ENCODE measurements around the gene PIGBOS1. TPM values are rescaled to one million over a fixed set of nuclear protein-coding genes. Genes with fewer than 3 reads are reported as not detected.

Gene PIGBOS1
- total and polyA plus RNA-seq, 9 of the 15 experiments (the other 6 are each of a cell fraction or from before 2014, with no cell fraction given): 25.2 to 76.2 (median 46.0) TPM

GRCh38 chr15:55282284-55282833 lies 36.6 kb downstream of the PIGBOS1 start (continued):
- TF ChIP-seq L3MBTL2 (IDR thresholded peaks at IDR 0.05) (0 out of 2 replicates have a peak, but pooled peaks have one; percentile 30), ZNF79 (CRISPR knock-in tag; IDR thresholded peaks at IDR 0.05; ENCODE audit: low read depth) (no peak), NCOA2 (IDR thresholded peaks at IDR 0.05; ENCODE audit: partially characterized antibody in 2 of 2) (no peak), CUX1 (CRISPR knock-in tag; IDR thresholded peaks at IDR 0.05) (no peak), ZNF282 (CRISPR knock-in tag; IDR thresholded peaks at IDR 0.05) (no peak), ZNF707 (CRISPR knock-in tag; conservative IDR thresholded peaks at IDR 0.05) (no peak), STAG1 (CRISPR knock-in tag; IDR thresholded peaks at IDR 0.05; ENCODE audit: borderline replicate concordance) (no peak), RBM15 (IDR thresholded peaks at IDR 0.05; ENCODE audit: insufficient read depth, low read length) (no peak), ZNF408 (CRISPR knock-in tag; IDR thresholded peaks at IDR 0.05; ENCODE audit: low read depth) (no peak), ZNF311 (CRISPR knock-in tag; IDR thresholded peaks at IDR 0.05) (no peak), MYNN (IDR thresholded peaks at IDR 0.05) (no peak), MYNN (CRISPR knock-in tag; IDR thresholded peaks at IDR 0.05) (no peak)
- TF ChIP-seq, protein P1, sequence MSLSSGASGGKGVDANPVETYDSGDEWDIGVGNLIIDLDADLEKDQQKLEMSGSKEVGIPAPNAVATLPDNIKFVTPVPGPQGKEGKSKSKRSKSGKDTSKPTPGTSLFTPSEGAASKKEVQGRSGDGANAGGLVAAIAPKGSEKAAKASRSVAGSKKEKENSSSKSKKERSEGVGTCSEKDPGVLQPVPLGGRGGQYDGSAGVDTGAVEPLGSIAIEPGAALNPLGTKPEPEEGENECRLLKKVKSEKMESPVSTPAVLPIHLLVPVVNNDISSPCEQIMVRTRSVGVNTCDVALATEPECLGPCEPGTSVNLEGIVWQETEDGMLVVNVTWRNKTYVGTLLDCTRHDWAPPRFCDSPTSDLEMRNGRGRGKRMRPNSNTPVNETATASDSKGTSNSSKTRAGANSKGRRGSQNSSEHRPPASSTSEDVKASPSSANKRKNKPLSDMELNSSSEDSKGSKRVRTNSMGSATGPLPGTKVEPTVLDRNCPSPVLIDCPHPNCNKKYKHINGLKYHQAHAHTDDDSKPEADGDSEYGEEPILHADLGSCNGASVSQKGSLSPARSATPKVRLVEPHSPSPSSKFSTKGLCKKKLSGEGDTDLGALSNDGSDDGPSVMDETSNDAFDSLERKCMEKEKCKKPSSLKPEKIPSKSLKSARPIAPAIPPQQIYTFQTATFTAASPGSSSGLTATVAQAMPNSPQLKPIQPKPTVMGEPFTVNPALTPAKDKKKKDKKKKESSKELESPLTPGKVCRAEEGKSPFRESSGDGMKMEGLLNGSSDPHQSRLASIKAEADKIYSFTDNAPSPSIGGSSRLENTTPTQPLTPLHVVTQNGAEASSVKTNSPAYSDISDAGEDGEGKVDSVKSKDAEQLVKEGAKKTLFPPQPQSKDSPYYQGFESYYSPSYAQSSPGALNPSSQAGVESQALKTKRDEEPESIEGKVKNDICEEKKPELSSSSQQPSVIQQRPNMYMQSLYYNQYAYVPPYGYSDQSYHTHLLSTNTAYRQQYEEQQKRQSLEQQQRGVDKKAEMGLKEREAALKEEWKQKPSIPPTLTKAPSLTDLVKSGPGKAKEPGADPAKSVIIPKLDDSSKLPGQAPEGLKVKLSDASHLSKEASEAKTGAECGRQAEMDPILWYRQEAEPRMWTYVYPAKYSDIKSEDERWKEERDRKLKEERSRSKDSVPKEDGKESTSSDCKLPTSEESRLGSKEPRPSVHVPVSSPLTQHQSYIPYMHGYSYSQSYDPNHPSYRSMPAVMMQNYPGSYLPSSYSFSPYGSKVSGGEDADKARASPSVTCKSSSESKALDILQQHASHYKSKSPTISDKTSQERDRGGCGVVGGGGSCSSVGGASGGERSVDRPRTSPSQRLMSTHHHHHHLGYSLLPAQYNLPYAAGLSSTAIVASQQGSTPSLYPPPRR (CRISPR knock-in tag; IDR thresholded peaks at IDR 0.05; ENCODE audit: borderline replicate concordance): no peak
- TF ChIP-seq, protein P2, sequence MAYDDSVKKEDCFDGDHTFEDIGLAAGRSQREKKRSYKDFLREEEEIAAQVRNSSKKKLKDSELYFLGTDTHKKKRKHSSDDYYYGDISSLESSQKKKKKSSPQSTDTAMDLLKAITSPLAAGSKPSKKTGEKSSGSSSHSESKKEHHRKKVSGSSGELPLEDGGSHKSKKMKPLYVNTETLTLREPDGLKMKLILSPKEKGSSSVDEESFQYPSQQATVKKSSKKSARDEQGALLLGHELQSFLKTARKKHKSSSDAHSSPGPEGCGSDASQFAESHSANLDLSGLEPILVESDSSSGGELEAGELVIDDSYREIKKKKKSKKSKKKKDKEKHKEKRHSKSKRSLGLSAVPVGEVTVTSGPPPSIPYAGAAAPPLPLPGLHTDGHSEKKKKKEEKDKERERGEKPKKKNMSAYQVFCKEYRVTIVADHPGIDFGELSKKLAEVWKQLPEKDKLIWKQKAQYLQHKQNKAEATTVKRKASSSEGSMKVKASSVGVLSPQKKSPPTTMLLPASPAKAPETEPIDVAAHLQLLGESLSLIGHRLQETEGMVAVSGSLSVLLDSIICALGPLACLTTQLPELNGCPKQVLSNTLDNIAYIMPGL (CRISPR knock-in tag; IDR thresholded peaks at IDR 0.05): no peak
